GM19240 (cell line): ENCODE data around the gene COL27A1.

Source experiments
- DNase-seq: peaks from one replicate; pipeline ENCODE4 v3.0.0; 2011; ENCODE audit warnings: low spot score; ENCODE audit not compliant: insufficient read length

COL27A1 gene

DNA sequence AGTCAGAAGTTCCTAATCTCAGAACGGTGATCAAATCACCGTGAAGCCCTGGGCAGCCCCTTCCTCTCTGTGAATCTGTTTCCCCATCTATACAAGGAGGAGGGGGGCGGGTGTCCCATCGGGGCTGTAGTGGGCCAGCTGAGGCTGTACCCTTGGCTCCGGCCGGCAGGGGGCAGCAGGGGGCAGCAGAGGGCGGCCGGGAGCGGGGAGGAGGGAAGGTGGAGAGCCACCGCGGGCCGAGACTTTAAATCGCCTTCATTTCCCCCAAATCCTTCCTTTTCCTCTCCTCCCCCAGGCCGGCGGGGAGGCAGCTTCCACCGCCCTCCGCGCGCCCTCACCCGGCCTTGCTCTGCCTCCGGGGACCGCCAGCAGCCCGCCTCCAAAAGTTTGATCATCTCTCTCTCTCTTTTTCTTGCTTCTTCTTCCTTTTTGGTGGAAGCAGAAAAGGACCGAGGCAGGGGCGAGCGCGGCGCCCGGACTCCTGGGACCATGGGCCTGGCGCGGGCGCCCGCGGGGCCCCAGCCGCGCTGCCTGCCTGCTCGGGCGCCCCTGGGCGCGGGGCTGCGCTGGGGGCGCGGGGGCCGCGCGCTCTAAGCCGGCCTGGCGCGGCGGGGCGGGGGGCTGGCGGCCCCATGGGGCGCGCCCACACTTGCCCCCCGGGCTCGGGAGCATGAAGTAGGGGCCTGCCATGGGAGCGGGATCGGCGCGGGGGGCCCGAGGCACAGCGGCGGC lies at the start of gene COL27A1:
COL27A1 (plus strand) TSS at position 275 of the 732 bp plus-strand sequence; CDS start at position 689, 414 bp downstream.
- DNase-seq, result peak; percentile 86

DNA sequence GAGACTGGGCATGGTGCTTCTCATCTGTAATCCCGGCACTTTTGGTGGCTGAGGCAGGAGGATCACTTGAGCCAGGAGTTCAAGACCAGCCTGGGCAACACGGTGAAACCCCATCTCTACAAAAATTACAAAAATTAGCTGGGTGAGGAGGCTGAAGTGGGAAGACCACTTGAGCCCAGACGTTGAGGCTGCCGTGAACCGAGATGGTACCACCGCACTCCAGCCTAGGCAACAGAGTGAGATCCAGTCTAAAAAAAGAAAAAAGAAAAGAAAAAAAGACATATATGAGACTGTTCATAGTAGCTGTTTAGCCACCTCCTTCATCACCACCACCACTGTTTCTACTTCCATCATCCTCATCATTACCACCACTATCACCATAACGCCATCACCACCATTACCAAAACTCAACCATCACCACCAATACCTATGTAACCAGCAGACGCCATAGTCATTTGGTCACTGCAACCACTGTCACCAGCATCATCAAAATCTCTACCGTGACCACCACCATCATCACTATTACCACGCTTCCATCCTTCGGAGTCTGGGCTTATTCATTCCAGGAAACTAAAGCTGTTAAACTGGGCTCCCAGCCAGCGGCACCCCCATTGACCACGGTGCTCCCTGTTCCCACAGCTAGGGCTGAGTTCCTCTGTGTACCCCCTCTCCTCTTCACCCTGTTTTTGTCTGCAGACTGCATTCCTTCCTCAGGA lies 47.9 kb upstream of the COL27A1 start:
- no peak for DNase-seq

DNA sequence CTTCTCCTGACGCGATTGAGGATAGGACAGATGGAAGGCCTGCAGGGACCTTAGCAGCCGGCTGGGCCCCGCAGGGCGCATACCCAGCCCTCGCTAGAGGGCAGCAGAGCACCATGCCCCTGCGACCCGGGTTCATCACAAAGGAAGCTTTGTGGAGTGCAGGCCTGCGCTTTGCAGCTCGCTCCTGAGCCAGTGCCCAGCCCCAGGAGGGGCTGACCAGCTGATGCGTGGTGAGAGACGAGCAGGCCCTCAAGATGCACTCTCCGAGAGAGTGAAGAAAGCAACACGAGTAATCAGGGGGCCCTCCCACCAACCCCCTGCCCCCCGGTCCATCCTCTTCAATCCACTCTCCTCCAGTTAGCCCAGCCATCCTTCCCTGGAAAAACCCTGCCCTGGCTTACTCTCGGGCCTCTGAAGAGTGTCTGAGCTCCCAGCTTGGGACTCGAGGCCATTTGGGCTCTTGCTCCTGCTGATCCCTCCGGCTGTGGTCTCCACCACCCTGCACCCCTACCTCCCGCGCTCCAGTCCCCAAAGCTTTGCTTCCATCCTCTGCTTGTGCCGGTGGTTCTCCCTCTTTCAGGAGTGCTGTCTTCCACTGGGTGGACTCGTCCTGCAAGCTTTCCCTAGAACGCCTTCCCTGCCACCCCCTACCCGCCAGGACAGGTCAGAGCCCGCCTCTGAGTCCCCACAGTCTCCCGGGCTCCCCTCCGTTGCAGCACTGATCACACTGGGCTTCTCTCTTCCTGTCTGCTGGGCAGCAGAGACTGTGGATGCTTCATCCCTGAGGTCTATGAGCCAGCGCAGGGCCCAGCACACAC lies 47.1 kb upstream of the COL27A1 start:
- DNase-seq, result peak; percentile 56

DNA sequence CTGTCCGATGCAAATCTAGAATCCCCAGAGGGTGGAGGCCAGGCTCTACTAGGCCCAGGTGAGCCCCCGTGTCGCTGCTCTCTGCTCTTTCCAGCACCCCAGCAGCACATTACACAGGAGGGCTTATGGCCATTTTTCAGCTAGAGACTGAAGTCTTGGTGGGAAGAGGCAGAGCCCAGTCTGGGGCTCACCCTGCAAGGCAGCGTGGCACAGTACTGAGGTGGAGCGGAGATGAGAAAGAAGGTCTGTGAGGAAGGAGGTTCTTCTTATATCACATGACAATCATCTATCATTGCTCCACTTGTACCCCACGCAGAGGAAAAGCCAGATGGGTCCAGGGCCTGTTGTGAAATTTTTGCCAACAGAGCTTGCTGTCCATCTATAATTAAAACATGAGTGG lies 46.2 kb upstream of the COL27A1 start:
- DNase-seq, result no peak

- no peak for DNase-seq
Measured at GRCh38 chr9:114110180-114110579, 45.2 kb upstream of the COL27A1 start.

GRCh38 chr9:114112325-114112724 lies 43.0 kb upstream of the COL27A1 start:
- DNase-seq, result no peak

GRCh38 chr9:114112778-114113584 lies 42.4 kb upstream of the COL27A1 start:
- no peak for DNase-seq

GRCh38 chr9:114114364-114114763 lies 41.0 kb upstream of the COL27A1 start:
- no peak for DNase-seq

DNA sequence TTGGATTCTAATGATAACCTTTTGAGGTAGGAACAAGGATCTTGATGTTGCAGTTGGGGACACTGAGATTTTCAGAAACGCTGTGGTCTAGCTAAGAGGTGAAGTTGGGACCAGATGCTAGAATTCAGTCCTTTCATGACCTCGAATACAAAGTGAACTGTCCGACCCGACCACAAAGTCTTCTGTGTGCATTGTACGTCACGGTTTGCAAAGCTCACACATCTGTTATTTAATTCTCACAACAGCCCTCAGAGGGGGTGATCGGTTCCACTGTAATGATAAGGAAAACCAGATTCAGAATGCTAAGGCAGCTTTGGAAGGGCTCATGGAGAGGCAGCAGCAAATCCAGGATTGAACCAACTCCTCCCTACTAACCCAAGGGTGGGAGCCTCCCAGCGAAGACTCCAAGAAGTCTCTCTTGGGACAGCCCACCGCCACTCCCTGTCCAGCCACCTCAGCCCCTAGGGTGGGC lies 39.6 kb upstream of the COL27A1 start:
- no peak for DNase-seq

DNA sequence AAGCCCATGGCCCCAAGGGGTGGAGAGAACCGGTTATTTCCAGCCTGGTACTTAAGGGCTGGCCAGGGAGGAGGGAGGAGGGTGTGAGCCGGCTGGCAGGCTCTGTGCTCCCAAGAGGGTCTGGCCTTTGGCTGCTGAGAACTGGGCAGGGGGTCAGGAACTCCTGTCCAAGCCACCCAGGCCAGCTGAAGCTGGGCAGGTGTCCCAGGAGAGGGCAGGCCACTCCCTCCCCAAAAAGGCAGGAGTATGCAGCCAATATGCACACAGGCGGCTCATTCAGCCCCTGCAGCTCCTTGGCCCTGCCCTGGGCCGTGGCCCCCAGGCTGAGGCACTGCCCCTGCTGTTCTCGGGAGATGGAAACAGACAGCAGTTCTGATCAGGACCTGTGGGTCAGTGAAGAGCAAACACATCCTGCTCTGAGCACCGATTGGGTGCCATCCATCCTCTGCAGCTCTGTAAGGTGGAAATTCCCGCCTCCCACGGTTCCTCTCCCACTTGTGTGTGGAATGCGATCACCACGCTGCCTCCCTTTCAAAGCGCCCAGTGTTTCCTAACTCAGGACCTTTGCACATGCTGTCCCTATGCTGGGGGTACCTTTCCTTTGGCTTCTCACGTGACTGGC lies 39.1 kb upstream of the COL27A1 start:
- DNase-seq, result no peak

DNA sequence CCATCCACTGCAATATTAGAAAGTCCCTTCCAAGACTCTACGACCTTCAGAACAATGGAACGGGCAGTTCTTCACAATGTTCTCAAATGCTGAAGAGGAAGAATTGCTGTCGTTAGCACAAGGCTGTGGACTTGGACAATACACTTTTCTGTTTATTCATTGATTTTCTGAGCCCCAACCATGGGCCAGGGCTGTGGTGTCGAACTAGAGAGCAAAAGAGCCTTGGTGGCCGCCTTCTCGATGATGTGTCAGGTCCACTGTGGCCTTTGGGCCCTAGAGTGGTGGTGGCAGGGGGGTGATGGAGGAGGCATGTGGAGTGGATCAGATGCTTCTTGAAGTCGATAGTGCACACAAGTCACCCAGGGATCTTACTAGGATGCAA lies 37.7 kb upstream of the COL27A1 start:
- no peak for DNase-seq

GRCh38 chr9:114117996-114118830 lies 37.1 kb upstream of the COL27A1 start:
- DNase-seq, result no peak

GRCh38 chr9:114119242-114120191 lies 35.8 kb upstream of the COL27A1 start:
- no peak for DNase-seq

DNA sequence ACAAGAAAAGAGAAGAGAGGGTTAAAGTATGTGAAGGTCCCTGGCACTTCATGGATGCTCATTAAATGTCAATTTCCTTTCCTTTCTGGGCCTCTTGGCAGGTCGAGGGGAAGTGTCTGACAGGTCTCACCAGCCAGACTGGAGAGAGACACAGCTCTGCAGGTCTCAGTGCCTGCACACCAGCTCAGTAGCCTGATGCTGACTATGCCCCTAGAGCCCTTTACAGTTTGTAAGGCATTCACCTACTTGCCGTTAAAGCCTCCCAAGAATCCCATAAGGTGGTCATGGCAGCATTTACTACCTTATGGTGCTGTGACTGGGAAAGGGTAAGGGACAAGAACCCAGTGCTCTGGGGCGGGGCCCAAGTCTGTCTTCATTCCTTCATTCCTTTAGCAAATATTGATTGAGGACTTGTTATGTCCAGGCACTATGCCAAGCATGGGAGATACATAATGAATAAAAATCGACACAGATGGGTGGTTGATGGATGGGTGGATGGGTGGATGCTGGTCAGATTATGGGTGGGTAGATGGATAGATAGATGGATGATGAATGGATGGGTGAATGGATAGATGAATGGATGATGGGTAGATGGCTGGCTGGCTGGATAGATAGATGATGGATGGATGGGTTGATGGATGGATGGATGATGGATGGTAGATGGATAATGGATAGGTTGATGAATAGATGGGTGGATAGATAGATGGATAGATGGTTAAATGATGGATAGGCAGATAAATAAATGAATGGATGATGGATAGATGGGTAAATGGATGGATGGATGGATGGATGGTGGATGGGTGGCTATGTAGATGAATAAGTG lies 34.9 kb upstream of the COL27A1 start:
- DNase-seq, result no peak

GRCh38 chr9:114121227-114122135 lies 33.9 kb upstream of the COL27A1 start:
- no peak for DNase-seq

GRCh38 chr9:114122136-114123027 lies 33.0 kb upstream of the COL27A1 start:
- no peak for DNase-seq
